Nephron (organoid): ENCODE results near the gene AFAP1L1.

Experiments used
- H3K27ac Mint-ChIP-seq, 3 experiments: 2 replicates each; pipeline ENCODE4 v1.8.0; 2020; ENCODE audit warnings: mixed read lengths in 3 of 3, mild to moderate bottlenecking in 2 of 3, moderate library complexity in 1 of 3
- H3K27me3 Mint-ChIP-seq: 2 replicates; pipeline ENCODE4 v1.8.0; 2021; ENCODE audit warnings: low read depth, mild to moderate bottlenecking, moderate library complexity, mixed read lengths
- H3K36me3 Mint-ChIP-seq: 2 replicates; pipeline ENCODE4 v1.8.0; 2020; ENCODE audit warnings: low read depth, mixed read lengths
- H3K4me1 Mint-ChIP-seq: 2 replicates; pipeline ENCODE4 v1.8.0; 2020; ENCODE audit warnings: mixed read lengths
- H3K4me3 Mint-ChIP-seq, 3 experiments: 2 replicates each; pipeline ENCODE4 v1.8.0; 2020; ENCODE audit warnings: mild to moderate bottlenecking in 3 of 3, mixed read lengths in 3 of 3, moderate library complexity in 2 of 3
- H3K9me3 Mint-ChIP-seq: 2 replicates; pipeline ENCODE4 v1.8.0; 2020; ENCODE audit warnings: mixed read lengths
- TF ChIP-seq, protein P1 (sequence below), 3 experiments: fragments of 200-600 bp; sonication (generic); IDR thresholded peaks; one replicate each; pipeline ENCODE4 v1.5.0; 2021; ENCODE audit warnings: antibody characterized with exemption in 3 of 3; ENCODE audit not compliant: unreplicated experiment in 3 of 3

The AFAP1L1 gene

DNA sequence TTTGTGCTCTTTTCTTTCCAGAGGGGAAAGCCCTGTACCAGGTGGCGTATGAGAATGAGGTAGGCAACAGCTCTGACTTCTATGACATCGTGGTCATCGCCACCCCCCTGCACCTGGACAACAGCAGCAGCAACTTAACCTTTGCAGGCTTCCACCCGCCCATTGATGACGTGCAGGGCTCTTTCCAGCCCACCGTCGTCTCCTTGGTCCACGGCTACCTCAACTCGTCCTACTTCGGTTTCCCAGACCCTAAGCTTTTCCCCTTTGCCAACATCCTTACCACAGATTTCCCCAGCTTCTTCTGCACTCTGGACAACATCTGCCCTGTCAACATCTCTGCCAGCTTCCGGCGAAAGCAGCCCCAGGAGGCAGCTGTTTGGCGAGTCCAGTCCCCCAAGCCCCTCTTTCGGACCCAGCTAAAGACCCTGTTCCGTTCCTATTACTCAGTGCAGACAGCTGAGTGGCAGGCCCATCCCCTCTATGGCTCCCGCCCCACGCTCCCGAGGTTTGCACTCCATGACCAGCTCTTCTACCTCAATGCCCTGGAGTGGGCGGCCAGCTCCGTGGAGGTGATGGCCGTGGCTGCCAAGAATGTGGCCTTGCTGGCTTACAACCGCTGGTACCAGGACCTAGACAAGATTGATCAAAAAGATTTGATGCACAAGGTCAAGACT is 96.5 kb downstream of the AFAP1L1 start:
- H3K27me3 Mint-ChIP-seq, result peaks cover 11% of the 10 kb centered on the region
- TF ChIP-seq, protein P1, sequence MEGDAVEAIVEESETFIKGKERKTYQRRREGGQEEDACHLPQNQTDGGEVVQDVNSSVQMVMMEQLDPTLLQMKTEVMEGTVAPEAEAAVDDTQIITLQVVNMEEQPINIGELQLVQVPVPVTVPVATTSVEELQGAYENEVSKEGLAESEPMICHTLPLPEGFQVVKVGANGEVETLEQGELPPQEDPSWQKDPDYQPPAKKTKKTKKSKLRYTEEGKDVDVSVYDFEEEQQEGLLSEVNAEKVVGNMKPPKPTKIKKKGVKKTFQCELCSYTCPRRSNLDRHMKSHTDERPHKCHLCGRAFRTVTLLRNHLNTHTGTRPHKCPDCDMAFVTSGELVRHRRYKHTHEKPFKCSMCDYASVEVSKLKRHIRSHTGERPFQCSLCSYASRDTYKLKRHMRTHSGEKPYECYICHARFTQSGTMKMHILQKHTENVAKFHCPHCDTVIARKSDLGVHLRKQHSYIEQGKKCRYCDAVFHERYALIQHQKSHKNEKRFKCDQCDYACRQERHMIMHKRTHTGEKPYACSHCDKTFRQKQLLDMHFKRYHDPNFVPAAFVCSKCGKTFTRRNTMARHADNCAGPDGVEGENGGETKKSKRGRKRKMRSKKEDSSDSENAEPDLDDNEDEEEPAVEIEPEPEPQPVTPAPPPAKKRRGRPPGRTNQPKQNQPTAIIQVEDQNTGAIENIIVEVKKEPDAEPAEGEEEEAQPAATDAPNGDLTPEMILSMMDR (IDR thresholded peaks at IDR 0.05; ENCODE audit: unreplicated experiment in 3 of 3), result no peak
- no peaks in the 10 kb centered on the region for H3K36me3 Mint-ChIP-seq
- no peak overlapping the region for H3K27ac Mint-ChIP-seq
- peaks cover 33% of the 10 kb centered on the region for H3K4me1 Mint-ChIP-seq
- H3K4me3 Mint-ChIP-seq, result no peak overlapping the region
- no peaks in the 10 kb centered on the region for H3K9me3 Mint-ChIP-seq

DNA sequence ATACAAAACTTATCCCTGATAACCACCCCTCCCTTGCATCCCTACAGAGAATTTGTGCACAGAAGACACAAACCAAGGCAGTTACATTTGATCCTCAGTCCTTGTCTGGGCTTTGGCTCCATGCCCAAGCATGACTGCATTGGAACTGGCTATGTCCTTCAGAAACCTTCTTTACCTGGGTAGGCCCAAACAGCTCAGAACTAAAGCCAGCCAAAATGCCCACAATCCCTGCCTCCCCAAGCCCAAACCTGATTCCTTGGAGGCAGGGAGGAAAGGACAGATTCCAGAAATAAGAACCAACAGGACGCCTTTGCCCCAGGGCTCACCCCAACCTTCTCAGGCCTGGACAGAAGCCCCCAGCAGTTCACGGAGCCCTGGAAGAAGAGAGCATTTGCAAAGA is 99.2 kb downstream of the AFAP1L1 start:
- H3K27me3 Mint-ChIP-seq, result peaks cover 12% of the 10 kb centered on the region
- no peaks in the 10 kb centered on the region for H3K9me3 Mint-ChIP-seq
- peak overlapping the region in 2 of 3 experiments; percentile 65 to 86 for H3K27ac Mint-ChIP-seq
- H3K4me3 Mint-ChIP-seq, result peak overlapping the region in 1 of 3 experiments; percentile 62
- H3K4me1 Mint-ChIP-seq, result peaks cover 39% of the 10 kb centered on the region
- H3K36me3 Mint-ChIP-seq, result no peaks in the 10 kb centered on the region
- TF ChIP-seq, protein P1 (IDR thresholded peaks at IDR 0.05; ENCODE audit: unreplicated experiment in 3 of 3), result no peak

DNA sequence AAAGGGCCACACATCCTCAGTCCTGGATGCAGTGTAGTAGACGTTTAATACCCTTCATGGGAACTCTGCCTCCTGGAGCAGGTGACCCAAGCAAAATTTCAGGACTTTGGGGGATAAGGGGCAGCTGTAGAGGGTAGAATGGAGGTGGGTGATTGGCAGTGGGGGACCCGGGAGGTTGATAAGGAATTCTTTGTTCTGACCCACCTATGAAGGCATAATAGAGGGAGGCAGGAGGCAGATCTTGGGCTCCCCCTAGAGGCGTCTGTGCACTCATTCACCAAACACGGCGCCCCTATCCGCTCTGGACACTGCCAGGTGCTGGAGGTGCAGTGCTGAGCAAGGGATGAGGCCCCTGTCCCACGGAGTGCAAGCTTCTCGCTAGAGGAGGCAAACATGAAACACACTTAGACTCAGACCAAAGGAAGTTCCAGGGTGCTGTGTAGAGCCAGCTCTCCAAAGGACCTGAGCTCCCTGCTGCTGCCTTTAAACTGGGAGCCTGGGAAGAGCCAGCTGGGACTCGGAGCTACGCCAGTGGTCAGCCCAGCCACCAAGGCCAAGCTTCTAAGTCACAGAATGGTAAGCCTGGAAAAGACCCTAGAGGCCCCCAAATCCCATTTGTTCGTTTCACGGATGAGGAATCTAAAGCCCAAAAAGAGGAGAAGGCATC is 99.8 kb downstream of the AFAP1L1 start:
- Mint-ChIP-seq H3K27ac (peak overlapping the region; percentile 41 to 86 (median 65)), H3K4me1 (peaks cover 44% of the 10 kb centered on the region), H3K4me3 (peak overlapping the region in 2 of 3 experiments; percentile 46 to 62), H3K9me3 (no peaks in the 10 kb centered on the region), H3K27me3 (peaks cover 16% of the 10 kb centered on the region), H3K36me3 (no peaks in the 10 kb centered on the region)
- TF ChIP-seq, protein P1 (IDR thresholded peaks at IDR 0.05; ENCODE audit: unreplicated experiment in 3 of 3), result peak; percentile 50 to 71 (median 65)

DNA sequence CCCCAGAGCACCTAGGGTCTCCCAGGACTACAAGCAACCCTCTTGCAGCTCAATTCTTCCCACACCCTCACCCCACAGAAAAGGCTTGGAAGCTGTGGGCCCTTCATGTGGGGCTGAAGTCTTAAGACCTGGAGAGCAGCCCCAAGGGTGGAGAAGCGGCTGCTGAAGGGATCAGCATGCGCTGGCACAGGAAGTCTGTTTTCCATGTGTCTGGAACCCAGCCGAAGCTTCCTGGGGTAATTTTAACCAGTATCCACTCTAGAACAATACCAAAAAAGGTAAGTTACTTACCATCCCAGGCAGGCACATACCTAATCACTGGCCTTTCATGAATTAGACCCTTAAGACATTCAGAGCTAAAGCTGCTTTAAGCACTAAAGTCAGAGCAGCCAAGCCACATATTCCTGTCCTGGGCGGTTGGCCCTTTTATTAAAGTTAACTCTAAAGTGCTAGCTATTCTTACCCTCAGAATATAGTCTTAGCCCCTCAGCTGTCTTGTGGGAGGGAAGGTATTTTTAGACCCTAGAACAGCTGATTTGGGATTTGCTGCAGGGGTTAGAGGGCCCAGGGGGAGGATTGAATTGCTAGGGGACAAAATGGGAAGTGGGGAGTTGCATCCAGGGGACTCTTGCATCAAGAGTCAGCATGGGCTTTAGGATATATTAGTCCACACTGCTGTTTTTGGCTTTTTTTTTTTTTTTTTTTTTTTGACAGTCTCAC is 100.6 kb downstream of the AFAP1L1 start:
- Mint-ChIP-seq H3K27ac (peak overlapping the region; percentile 32 to 66 (median 46)), H3K36me3 (no peaks in the 10 kb centered on the region), H3K9me3 (no peaks in the 10 kb centered on the region), H3K4me3 (peak overlapping the region in 1 of 3 experiments; percentile 11), H3K27me3 (peaks cover 16% of the 10 kb centered on the region), H3K4me1 (peaks cover 48% of the 10 kb centered on the region)
- TF ChIP-seq, protein P1 (IDR thresholded peaks at IDR 0.05; ENCODE audit: unreplicated experiment in 3 of 3), result no peak

DNA sequence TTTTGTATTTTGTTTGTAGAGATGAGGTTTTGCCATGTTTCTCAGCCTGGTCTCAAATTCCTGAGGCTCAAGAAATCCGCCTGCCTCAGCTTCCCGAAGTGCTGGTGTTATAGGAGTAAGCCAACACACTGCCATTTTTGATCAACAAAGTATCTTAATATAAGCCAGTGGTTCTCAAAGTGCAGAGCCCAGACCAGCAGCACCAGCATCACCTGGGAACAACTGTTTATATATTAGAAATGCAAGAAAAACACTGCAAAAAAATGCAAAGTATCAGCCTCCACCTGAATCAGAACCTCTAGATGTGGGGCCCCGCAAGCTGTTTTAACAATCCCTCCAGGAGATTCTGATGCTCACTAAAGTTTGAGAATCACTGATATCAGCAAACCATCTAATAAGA is 101.3 kb downstream of the AFAP1L1 start:
- Mint-ChIP-seq H3K36me3 (no peaks in the 10 kb centered on the region), H3K4me1 (peaks cover 46% of the 10 kb centered on the region), H3K27me3 (peaks cover 16% of the 10 kb centered on the region), H3K9me3 (no peaks in the 10 kb centered on the region), H3K27ac (no peak overlapping the region), H3K4me3 (no peak overlapping the region)
- TF ChIP-seq, protein P1 (IDR thresholded peaks at IDR 0.05; ENCODE audit: unreplicated experiment in 3 of 3), result no peak
